GM12892 (cell line): Measurements from ENCODE around the gene LRGUK.

Experiments used
- POLR2A ChIP-seq: IDR thresholded peaks from 2 replicates; pipeline ENCODE4 v1.6.1; 2011; ENCODE audit warnings: low read depth, low read length, control low read depth
- POLR2AphosphoS5 ChIP-seq: IDR thresholded peaks from 2 replicates; pipeline ENCODE4 v1.6.1; 2011; ENCODE audit warnings: low read depth, low read length, control low read depth
- TAF1 ChIP-seq: IDR thresholded peaks from 2 replicates; pipeline ENCODE4 v1.6.1; 2011; ENCODE audit warnings: low read depth, mild to moderate bottlenecking, control low read depth, low read length, borderline replicate concordance

GRCh38 chr7:134180376-134180775 lies 53.2 kb downstream of the LRGUK start:
- TF ChIP-seq POLR2AphosphoS5: no peak
- no peak for TF ChIP-seq POLR2A
- TF ChIP-seq TAF1: no peak
